A673 (cell line): ENCODE data around the gene SETX.

Source experiments
- EZH2 ChIP-seq: fragments of 200-600 bp; sonication (generic); IDR thresholded peaks from 2 replicates; pipeline ENCODE4 v1.6.1; 2017; ENCODE audit warnings: borderline replicate concordance, low read depth, mild to moderate bottlenecking, mixed read lengths, antibody characterized with exemption, low read length; ENCODE audit not compliant: poor library complexity, severe bottlenecking
- TF ChIP-seq, protein P1 (sequence below): fragments of 300-800, 200-600 bp; sonication (generic); conservative IDR thresholded peaks from 2 replicates; pipeline ENCODE4 v1.5.1; 2017; ENCODE audit warnings: low read depth, mild to moderate bottlenecking, antibody characterized with exemption, low read length, moderate library complexity, mixed read lengths

DNA sequence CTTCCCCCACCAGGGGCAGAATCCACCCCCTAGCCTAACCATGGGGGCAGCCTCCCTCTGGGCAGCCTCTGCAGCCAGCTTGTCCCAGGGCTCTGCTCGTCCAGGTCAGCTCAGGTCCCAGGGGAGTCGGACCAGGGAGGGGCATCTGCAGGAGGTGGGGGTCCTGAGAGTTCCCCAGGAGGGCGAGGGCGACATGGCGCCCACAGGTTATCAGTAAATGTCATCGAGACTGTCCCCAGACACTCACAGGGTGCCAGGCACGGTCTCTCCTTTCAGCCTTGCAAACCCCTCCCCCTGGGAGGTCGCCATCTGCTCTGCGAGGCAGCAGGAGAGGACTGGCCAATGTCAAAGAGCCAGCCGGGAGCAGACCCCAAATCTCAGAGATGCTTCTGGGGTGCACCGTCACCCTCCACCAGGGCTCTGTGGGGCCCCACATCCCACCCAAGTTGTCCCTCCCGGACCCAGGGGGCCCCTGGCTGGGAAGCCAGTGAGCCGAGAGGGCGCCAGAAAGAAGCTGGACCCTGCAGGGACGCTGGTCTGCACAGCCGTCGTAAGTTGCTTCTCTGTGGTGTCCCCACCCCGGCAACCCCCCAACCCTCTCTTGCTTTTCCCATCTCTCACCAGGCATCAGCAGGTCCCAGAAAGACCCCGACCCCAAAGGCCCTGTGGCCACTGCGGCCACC, 123.6 kb downstream of the SETX start:
- TF ChIP-seq, protein P1, sequence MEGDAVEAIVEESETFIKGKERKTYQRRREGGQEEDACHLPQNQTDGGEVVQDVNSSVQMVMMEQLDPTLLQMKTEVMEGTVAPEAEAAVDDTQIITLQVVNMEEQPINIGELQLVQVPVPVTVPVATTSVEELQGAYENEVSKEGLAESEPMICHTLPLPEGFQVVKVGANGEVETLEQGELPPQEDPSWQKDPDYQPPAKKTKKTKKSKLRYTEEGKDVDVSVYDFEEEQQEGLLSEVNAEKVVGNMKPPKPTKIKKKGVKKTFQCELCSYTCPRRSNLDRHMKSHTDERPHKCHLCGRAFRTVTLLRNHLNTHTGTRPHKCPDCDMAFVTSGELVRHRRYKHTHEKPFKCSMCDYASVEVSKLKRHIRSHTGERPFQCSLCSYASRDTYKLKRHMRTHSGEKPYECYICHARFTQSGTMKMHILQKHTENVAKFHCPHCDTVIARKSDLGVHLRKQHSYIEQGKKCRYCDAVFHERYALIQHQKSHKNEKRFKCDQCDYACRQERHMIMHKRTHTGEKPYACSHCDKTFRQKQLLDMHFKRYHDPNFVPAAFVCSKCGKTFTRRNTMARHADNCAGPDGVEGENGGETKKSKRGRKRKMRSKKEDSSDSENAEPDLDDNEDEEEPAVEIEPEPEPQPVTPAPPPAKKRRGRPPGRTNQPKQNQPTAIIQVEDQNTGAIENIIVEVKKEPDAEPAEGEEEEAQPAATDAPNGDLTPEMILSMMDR = no peak
- TF ChIP-seq EZH2 = no peak
